Osteoblast (primary cell): ENCODE measurements around the gene ITGB4. TPM values are rescaled to one million over a fixed set of nuclear protein-coding genes. Genes with fewer than 3 reads are reported as not detected.
A peak's percentile ranks its signal among the peaks of the same experiment; 100 is the strongest.

Source experiments
- DNase-seq: peaks from one replicate; pipeline ENCODE4 v3.0.0; 2011; ENCODE audit warnings: low spot score, mixed read lengths; ENCODE audit not compliant: insufficient read length; ENCODE audit errors: missing footprints
- H2AFZ ChIP-seq: 2 replicates; pipeline ENCODE4 v1.6.0; 2011; ENCODE audit warnings: mild to moderate bottlenecking, low read length
- H3K27ac ChIP-seq: 2 replicates; pipeline ENCODE4 v1.5.1; 2011; ENCODE audit warnings: mild to moderate bottlenecking, low read depth, low read length, moderate library complexity
- H3K27me3 ChIP-seq: 2 replicates; pipeline ENCODE4 v1.6.0; 2012; ENCODE audit warnings: mild to moderate bottlenecking, control low read depth, inconsistent platforms, low read length, moderate library complexity; ENCODE audit not compliant: insufficient read depth
- H3K36me3 ChIP-seq: 2 replicates; pipeline ENCODE4 v1.5.1; 2011; ENCODE audit warnings: mild to moderate bottlenecking, low read length, control low read depth, moderate library complexity; ENCODE audit not compliant: insufficient read depth
- H3K4me1 ChIP-seq: 2 replicates; pipeline ENCODE4 v1.5.1; 2011; ENCODE audit warnings: mild to moderate bottlenecking, low read length, control low read depth, moderate library complexity; ENCODE audit not compliant: insufficient read depth
- H3K4me2 ChIP-seq: 2 replicates; pipeline ENCODE4 v1.6.0; 2011; ENCODE audit warnings: mild to moderate bottlenecking, low read length; ENCODE audit not compliant: insufficient read depth
- H3K4me3 ChIP-seq: fragments of 200-600 bp; sonication (generic); 3 replicates; pipeline ENCODE4 v1.5.1; 2012; ENCODE audit warnings: mild to moderate bottlenecking, low read length, inconsistent platforms; ENCODE audit not compliant: insufficient read depth
- H3K79me2 ChIP-seq: 2 replicates; pipeline ENCODE4 v1.6.0; 2012; ENCODE audit warnings: mild to moderate bottlenecking, low read length, control low read depth, inconsistent platforms; ENCODE audit not compliant: insufficient read depth
- H3K9me3 ChIP-seq: 2 replicates; pipeline ENCODE4 v1.5.1; 2011; ENCODE audit warnings: low read depth, low read length, control low read depth
- H4K20me1 ChIP-seq: 2 replicates; pipeline ENCODE4 v1.6.0; 2012; ENCODE audit warnings: mild to moderate bottlenecking, low read length, control low read depth; ENCODE audit not compliant: insufficient read depth
- total RNA-seq: library from RNA; depleted of rRNA; stranded (reverse); fragments of >200 nt; gene quantifications from 2 replicates; pipeline ENCODE4 v1.2.3, GENCODE V29; 2012
- TF ChIP-seq, protein P1 (sequence below): IDR thresholded peaks from 2 replicates; pipeline ENCODE4 v1.5.1; 2011; ENCODE audit warnings: mild to moderate bottlenecking, low read depth, low read length, moderate library complexity; ENCODE audit errors: extremely low read depth

The ITGB4 gene
- total RNA-seq, 1 donor: 0.36 TPM

DNA sequence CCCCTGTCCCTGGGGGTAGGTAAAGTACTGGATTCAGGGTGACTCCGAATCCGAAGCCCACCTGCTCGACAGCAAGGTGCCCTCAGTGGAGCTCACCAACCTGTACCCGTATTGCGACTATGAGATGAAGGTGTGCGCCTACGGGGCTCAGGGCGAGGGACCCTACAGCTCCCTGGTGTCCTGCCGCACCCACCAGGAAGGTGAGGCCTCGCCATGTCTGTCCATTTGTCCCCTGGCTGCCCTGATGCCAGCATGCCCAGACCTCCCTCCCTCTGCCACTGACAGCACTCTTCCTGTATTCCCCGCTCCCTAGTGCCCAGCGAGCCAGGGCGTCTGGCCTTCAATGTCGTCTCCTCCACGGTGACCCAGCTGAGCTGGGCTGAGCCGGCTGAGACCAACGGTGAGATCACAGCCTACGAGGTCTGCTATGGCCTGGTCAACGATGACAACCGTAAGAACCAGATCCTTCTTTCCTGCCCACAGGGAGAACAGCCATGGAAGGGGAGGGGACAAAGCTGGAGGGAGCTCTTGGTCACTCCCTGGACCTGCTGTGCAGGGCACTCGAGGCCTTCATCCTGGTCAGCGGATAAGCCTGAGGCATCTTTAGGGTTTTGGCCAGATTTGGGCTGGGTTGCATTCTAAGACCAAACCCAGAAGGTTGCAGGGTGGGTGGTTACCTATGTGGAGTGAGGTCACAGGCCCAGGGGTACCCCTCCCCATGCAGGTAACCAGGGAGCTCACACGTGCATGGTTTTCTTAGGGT, 29.6 kb downstream of the ITGB4 start:
- DNase-seq: peak; percentile 81
- peaks cover 16% of the 10 kb centered on the region for H3K4me1 ChIP-seq
- no peaks in the 10 kb centered on the region for H3K79me2 ChIP-seq
- H3K27me3 ChIP-seq: no peaks in the 10 kb centered on the region
- H2AFZ ChIP-seq: no peak overlapping the region
- H3K27ac ChIP-seq: no peak overlapping the region
- H3K36me3 ChIP-seq: no peaks in the 10 kb centered on the region
- H3K4me2 ChIP-seq: no peak overlapping the region
- H4K20me1 ChIP-seq: no peaks in the 10 kb centered on the region
- H3K4me3 ChIP-seq: no peak overlapping the region
- TF ChIP-seq, protein P1, sequence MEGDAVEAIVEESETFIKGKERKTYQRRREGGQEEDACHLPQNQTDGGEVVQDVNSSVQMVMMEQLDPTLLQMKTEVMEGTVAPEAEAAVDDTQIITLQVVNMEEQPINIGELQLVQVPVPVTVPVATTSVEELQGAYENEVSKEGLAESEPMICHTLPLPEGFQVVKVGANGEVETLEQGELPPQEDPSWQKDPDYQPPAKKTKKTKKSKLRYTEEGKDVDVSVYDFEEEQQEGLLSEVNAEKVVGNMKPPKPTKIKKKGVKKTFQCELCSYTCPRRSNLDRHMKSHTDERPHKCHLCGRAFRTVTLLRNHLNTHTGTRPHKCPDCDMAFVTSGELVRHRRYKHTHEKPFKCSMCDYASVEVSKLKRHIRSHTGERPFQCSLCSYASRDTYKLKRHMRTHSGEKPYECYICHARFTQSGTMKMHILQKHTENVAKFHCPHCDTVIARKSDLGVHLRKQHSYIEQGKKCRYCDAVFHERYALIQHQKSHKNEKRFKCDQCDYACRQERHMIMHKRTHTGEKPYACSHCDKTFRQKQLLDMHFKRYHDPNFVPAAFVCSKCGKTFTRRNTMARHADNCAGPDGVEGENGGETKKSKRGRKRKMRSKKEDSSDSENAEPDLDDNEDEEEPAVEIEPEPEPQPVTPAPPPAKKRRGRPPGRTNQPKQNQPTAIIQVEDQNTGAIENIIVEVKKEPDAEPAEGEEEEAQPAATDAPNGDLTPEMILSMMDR: no peak
- H3K9me3 ChIP-seq: no peaks in the 10 kb centered on the region

- Histone ChIP-seq H3K27ac (no peak overlapping the region), H3K4me3 (no peak overlapping the region), H3K27me3 (no peaks in the 10 kb centered on the region), H4K20me1 (no peaks in the 10 kb centered on the region), H3K36me3 (no peaks in the 10 kb centered on the region), H3K4me2 (no peak overlapping the region), H3K79me2 (no peaks in the 10 kb centered on the region), H3K9me3 (no peaks in the 10 kb centered on the region), H3K4me1 (peaks cover 16% of the 10 kb centered on the region), H2AFZ (no peak overlapping the region)
- TF ChIP-seq, protein P1: no peak
- peak; percentile 82 for DNase-seq
Observed at GRCh38 chr17:75751676-75752404, 30.6 kb downstream of the ITGB4 start.

GRCh38 chr17:75752405-75752709, 31.1 kb downstream of the ITGB4 start:
- no peaks in the 10 kb centered on the region for H3K36me3 ChIP-seq
- no peaks in the 10 kb centered on the region for H4K20me1 ChIP-seq
- no peaks in the 10 kb centered on the region for H3K27me3 ChIP-seq
- no peak for DNase-seq
- TF ChIP-seq, protein P1: no peak
- H3K4me2 ChIP-seq: no peak overlapping the region
- H3K9me3 ChIP-seq: no peaks in the 10 kb centered on the region
- no peak overlapping the region for H2AFZ ChIP-seq
- H3K79me2 ChIP-seq: no peaks in the 10 kb centered on the region
- H3K4me1 ChIP-seq: peaks cover 16% of the 10 kb centered on the region
- H3K4me3 ChIP-seq: no peak overlapping the region
- H3K27ac ChIP-seq: no peak overlapping the region

- H3K4me1 ChIP-seq: peaks cover 13% of the 10 kb centered on the region
- H3K4me2 ChIP-seq: peak overlapping the region; percentile 72
- no peaks in the 10 kb centered on the region for H4K20me1 ChIP-seq
- peak overlapping the region; percentile 73 for H2AFZ ChIP-seq
- no peaks in the 10 kb centered on the region for H3K36me3 ChIP-seq
- no peaks in the 10 kb centered on the region for H3K27me3 ChIP-seq
- H3K4me3 ChIP-seq: peak overlapping the region; percentile 68
- H3K9me3 ChIP-seq: no peaks in the 10 kb centered on the region
- no peak overlapping the region for H3K27ac ChIP-seq
- peak; percentile 84 for DNase-seq
- H3K79me2 ChIP-seq: no peaks in the 10 kb centered on the region
- TF ChIP-seq, protein P1: no peak
Observed at GRCh38 chr17:75752802-75753513, 31.7 kb downstream of the ITGB4 start.
